Measurements from ENCODE around the gene CXCL5.

The CXCL5 gene

GRCh38 chr4:74031576-74031975 lies 33.1 kb upstream of the CXCL5 start:
- TF ChIP-seq CTCF (IDR thresholded peaks at IDR 0.05; ENCODE audit: borderline replicate concordance, insufficient read depth, low read depth, low read length): no peak
- no peak overlapping the region for H3K4me3 ChIP-seq (ENCODE audit: low read depth, low read length)

GRCh38 chr4:74030285-74030684 lies 31.8 kb upstream of the CXCL5 start:
- TF ChIP-seq CTCF (IDR thresholded peaks at IDR 0.05; ENCODE audit: borderline replicate concordance, insufficient read depth, low read depth, low read length): no peak
- no peak overlapping the region for H3K4me3 ChIP-seq (ENCODE audit: low read depth, low read length)

- no peak for TF ChIP-seq CTCF (IDR thresholded peaks at IDR 0.05; ENCODE audit: borderline replicate concordance, insufficient read depth, low read depth, low read length)
- H3K4me3 ChIP-seq (ENCODE audit: low read depth, low read length): no peak overlapping the region
Observed at GRCh38 chr4:74028504-74028903, 30.0 kb upstream of the CXCL5 start.

GRCh38 chr4:74023709-74024108 lies 25.2 kb upstream of the CXCL5 start:
- H3K4me3 ChIP-seq (ENCODE audit: low read depth, low read length): no peak overlapping the region
- no peak for TF ChIP-seq CTCF (IDR thresholded peaks at IDR 0.05; ENCODE audit: borderline replicate concordance, insufficient read depth, low read depth, low read length)

- H3K4me3 ChIP-seq (ENCODE audit: low read depth, low read length): no peak overlapping the region
- TF ChIP-seq CTCF (IDR thresholded peaks at IDR 0.05; ENCODE audit: borderline replicate concordance, insufficient read depth, low read depth, low read length): no peak
Observed at GRCh38 chr4:74021601-74022000, 23.1 kb upstream of the CXCL5 start.

GRCh38 chr4:74018771-74019170 lies 20.3 kb upstream of the CXCL5 start:
- TF ChIP-seq CTCF (IDR thresholded peaks at IDR 0.05; ENCODE audit: borderline replicate concordance, insufficient read depth, low read depth, low read length): no peak
- no peak overlapping the region for H3K4me3 ChIP-seq (ENCODE audit: low read depth, low read length)

- no peak overlapping the region for H3K4me3 ChIP-seq (ENCODE audit: low read depth, low read length)
- no peak for TF ChIP-seq CTCF (IDR thresholded peaks at IDR 0.05; ENCODE audit: borderline replicate concordance, insufficient read depth, low read depth, low read length)
Observed at GRCh38 chr4:74018116-74018515, 19.6 kb upstream of the CXCL5 start.
